ENCODE measurements around the gene PODXL2.
A peak's percentile ranks its signal among the peaks of the same experiment; 100 is the strongest.

The PODXL2 gene

GRCh38 chr3:127660621-127661251, 31.8 kb downstream of the PODXL2 start:
- DNase-seq: no peak

- no peak for DNase-seq
Observed at GRCh38 chr3:127661600-127661999, 32.6 kb downstream of the PODXL2 start.

- no peak for DNase-seq
Observed at GRCh38 chr3:127662001-127662469, 33.0 kb downstream of the PODXL2 start.

GRCh38 chr3:127663151-127663550, 34.2 kb downstream of the PODXL2 start:
- DNase-seq: no peak

- no peak for DNase-seq
Observed at GRCh38 chr3:127665165-127665564, 36.2 kb downstream of the PODXL2 start.

- DNase-seq: no peak
Observed at GRCh38 chr3:127665586-127665985, 36.6 kb downstream of the PODXL2 start.

- no peak for DNase-seq
Observed at GRCh38 chr3:127666676-127667075, 37.7 kb downstream of the PODXL2 start.

- DNase-seq: no peak
Observed at GRCh38 chr3:127667119-127667681, 38.2 kb downstream of the PODXL2 start.

- no peak for DNase-seq
Observed at GRCh38 chr3:127668906-127669305, 39.9 kb downstream of the PODXL2 start.

- no peak for DNase-seq
Observed at GRCh38 chr3:127669541-127670228, 40.7 kb downstream of the PODXL2 start.

- DNase-seq: no peak
Observed at GRCh38 chr3:127670229-127670559, 41.2 kb downstream of the PODXL2 start.

- no peak for DNase-seq
Observed at GRCh38 chr3:127670761-127671522, 42.0 kb downstream of the PODXL2 start.

GRCh38 chr3:127671523-127672428, 42.8 kb downstream of the PODXL2 start:
- DNase-seq: no peak

- peak; percentile 78 for DNase-seq
Observed at GRCh38 chr3:127672429-127673190, 43.6 kb downstream of the PODXL2 start, which contains the start of gene ABTB1. Gene ABTB1 (plus strand): TSS chr3:127672952. CDS start chr3:127673026, 74 bp downstream.

GRCh38 chr3:127673191-127674100, 44.5 kb downstream of the PODXL2 start:
- DNase-seq: peak; percentile 51

GRCh38 chr3:127674101-127674721, 45.2 kb downstream of the PODXL2 start:
- no peak for DNase-seq

- no peak for DNase-seq
Observed at GRCh38 chr3:127674790-127675189, 45.8 kb downstream of the PODXL2 start.

- DNase-seq: no peak
Observed at GRCh38 chr3:127675651-127676391, 46.8 kb downstream of the PODXL2 start.

GRCh38 chr3:127676456-127676855, 47.5 kb downstream of the PODXL2 start:
- DNase-seq: no peak

Measured in fibroblast of upper back skin (primary cell).